NOMO-1 treated with dmso at 0.1 percent for 144 hours (cell line): ENCODE measurements around the gene CCL17.
A peak's percentile ranks its signal among the peaks of the same experiment; 100 is the strongest.

Experiments used
- DNase-seq: peaks from one replicate; lab custom pipeline; 2025; ENCODE audit not compliant: unreplicated experiment; lab: John Stamatoyannopoulos, UW

CCL17 gene

DNA sequence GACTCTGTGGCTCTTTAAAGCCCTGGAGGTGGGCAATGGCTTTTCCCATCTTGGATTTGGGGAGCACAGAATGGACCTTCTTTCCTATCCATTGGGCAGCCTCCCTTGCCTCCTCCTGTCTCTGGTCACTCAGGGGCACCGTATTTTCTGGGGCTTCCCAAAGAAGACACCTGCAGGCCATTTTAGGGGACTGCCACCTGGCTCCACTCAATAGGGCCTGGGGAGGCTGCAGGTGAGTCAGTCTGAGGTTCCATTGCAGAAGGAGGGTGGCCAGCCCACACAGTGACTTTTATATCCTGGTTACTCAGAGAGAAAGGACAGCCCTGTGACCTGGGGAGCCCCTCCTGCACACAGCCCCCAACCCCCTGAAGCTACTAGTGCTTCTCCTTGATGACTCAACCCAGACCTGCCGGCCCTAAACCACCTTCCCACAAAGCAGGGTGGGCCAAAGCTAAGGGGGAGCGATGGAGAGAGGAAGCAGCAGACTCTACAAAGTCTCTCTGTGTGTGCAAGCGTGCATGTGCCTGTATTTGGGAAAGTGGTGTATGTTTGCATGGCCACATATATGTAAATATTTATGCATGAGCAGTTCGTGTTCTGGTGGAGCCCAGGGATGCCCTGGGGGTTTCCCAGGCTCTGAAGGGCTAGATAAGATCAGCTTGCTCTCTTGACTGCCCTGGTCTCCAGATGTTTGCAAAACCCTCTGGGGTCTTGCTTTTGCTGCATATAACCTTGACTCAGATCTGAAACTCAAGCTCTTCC is 27.3 kb upstream of the CCL17 start:
- DNase-seq: no peak

DNA sequence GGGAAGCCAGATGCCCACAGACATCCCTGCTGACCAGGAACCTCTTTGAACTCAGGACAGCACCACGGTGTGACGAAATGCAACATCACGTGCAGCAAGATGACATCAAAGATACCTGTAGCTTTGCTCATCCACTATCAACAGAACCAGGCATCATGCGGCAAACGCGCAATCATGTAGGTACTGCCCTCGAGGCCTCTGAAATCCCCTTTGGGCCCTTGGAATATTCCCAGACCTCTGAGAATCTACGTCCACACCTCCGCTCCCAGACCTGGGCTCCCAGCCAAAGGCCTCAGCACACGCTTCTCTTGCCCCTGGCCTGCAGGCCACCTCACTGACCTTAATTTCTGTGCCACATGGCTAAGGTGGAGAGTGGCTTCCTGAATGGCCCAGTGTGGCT is 25.0 kb upstream of the CCL17 start:
- DNase-seq: no peak

DNA sequence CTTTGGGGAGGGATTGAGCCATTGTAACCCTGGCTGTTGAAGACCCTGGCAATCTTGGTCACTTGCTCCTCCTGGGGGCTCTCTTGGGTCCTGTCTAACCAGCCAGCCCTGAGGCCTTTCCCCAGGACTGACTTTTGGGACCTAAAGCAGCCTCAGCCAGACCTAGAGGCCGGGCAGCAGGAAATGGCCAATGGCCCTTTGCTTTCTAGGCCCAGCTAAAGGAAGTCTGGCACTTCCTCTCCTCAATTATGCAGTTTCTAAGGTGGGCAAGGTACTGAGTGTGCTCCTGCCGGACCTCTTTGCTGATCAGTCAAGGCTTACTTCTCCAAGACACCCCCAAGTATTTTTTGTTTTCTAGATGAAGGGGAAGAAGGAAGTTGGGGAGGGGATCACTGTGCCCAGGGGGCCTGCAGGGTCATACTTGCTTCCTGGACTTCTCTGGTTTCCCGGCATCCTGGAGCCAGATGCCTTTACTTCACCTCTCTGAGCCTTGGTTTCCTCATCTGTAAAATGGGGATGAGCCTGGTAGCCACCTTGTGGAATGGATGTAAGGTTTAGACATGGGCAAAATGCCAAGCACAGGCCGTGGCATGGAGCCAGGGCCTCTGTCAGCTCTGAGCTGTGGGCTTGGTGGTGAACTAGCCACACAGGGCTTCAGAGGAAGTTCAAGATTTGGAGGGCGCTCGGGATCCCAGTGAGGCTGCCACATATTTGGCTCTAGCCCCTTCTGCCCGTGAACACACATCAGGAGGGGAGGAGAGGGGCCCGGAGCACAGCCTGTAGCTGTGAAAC is 23.7 kb upstream of the CCL17 start:
- no peak for DNase-seq

DNA sequence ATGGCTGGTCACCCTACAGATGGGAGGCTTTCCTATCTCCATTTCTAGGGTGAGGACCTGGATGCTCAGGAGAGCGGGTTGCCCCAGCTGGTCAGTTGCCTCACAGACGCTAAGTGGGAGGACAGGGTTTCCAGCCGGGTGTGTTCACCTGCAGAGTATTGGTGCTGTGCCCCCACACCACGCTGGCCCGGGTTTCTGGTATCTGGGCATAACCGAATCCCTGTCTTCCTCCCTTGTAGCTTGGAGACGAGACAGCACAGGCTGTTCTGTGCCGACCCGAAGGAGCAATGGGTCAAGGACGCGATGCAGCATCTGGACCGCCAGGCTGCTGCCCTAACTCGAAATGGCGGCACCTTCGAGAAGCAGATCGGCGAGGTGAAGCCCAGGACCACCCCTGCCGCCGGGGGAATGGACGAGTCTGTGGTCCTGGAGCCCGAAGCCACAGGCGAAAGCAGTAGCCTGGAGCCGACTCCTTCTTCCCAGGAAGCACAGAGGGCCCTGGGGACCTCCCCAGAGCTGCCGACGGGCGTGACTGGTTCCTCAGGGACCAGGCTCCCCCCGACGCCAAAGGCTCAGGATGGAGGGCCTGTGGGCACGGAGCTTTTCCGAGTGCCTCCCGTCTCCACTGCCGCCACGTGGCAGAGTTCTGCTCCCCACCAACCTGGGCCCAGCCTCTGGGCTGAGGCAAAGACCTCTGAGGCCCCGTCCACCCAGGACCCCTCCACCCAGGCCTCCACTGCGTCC is 22.6 kb upstream of the CCL17 start:
- no peak for DNase-seq

DNA sequence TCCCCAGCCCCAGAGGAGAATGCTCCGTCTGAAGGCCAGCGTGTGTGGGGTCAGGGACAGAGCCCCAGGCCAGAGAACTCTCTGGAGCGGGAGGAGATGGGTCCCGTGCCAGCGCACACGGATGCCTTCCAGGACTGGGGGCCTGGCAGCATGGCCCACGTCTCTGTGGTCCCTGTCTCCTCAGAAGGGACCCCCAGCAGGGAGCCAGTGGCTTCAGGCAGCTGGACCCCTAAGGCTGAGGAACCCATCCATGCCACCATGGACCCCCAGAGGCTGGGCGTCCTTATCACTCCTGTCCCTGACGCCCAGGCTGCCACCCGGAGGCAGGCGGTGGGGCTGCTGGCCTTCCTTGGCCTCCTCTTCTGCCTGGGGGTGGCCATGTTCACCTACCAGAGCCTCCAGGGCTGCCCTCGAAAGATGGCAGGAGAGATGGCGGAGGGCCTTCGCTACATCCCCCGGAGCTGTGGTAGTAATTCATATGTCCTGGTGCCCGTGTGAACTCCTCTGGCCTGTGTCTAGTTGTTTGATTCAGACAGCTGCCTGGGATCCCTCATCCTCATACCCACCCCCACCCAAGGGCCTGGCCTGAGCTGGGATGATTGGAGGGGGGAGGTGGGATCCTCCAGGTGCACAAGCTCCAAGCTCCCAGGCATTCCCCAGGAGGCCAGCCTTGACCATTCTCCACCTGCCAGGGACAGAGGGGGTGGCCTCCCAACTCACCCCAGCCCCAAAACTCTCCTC is 21.9 kb upstream of the CCL17 start:
- DNase-seq: no peak

DNA sequence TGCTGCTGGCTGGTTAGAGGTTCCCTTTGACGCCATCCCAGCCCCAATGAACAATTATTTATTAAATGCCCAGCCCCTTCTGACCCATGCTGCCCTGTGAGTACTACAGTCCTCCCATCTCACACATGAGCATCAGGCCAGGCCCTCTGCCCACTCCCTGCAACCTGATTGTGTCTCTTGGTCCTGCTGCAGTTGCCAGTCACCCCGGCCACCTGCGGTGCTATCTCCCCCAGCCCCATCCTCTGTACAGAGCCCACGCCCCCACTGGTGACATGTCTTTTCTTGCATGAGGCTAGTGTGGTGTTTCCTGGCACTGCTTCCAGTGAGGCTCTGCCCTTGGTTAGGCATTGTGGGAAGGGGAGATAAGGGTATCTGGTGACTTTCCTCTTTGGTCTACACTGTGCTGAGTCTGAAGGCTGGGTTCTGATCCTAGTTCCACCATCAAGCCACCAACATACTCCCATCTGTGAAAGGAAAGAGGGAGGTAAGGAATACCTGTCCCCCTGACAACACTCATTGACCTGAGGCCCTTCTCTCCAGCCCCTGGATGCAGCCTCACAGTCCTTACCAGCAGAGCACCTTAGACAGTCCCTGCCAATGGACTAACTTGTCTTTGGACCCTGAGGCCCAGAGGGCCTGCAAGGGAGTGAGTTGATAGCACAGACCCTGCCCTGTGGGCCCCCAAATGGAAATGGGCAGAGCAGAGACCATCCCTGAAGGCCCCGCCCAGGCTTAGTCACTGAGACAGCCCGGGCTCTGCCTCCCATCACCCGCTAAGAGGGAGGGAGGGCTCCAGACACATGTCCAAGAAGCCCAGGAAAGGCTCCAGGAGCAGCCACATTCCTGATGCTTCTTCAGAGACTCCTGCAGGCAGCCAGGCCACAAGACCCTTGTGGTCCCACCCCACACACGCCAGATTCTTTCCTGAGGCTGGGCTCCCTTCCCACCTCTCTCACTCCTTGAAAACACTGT is 21.0 kb upstream of the CCL17 start:
- no peak for DNase-seq

DNA sequence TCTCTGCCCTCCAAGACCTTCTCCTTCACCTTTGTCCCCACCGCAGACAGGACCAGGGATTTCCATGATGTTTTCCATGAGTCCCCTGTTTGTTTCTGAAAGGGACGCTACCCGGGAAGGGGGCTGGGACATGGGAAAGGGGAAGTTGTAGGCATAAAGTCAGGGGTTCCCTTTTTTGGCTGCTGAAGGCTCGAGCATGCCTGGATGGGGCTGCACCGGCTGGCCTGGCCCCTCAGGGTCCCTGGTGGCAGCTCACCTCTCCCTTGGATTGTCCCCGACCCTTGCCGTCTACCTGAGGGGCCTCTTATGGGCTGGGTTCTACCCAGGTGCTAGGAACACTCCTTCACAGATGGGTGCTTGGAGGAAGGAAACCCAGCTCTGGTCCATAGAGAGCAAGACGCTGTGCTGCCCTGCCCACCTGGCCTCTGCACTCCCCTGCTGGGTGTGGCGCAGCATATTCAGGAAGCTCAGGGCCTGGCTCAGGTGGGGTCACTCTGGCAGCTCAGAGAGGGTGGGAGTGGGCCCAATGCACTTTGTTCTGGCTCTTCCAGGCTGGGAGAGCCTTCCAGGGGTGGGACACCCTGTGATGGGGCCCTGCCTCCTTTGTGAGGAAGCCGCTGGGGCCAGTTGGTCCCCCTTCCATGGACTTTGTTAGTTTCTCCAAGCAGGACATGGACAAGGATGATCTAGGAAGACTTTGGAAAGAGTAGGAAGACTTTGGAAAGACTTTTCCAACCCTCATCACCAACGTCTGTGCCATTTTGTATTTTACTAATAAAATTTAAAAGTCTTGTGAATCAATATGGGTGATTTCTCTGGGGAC is 20.1 kb upstream of the CCL17 start:
- peak; percentile 49 for DNase-seq

DNA sequence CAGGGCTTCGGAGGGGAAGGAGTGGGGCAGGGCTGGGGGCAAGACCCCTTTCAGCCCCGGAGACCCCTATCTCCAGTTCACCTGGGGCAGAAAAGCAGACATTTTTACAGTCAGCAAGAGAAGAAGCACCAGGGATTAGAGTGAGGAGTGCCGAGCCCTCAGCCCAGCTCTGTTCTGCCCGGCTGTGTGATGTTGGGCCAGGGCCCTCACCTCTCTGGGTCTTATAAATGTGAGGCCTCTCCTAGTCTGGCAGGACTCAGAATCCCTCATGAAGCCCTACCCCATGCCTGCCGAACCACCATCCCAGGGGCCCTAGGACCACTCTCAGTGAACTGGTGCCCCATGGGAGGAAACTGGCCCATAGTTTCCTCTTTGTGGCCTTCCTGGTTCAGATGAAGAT is 19.5 kb upstream of the CCL17 start:
- DNase-seq: no peak

DNA sequence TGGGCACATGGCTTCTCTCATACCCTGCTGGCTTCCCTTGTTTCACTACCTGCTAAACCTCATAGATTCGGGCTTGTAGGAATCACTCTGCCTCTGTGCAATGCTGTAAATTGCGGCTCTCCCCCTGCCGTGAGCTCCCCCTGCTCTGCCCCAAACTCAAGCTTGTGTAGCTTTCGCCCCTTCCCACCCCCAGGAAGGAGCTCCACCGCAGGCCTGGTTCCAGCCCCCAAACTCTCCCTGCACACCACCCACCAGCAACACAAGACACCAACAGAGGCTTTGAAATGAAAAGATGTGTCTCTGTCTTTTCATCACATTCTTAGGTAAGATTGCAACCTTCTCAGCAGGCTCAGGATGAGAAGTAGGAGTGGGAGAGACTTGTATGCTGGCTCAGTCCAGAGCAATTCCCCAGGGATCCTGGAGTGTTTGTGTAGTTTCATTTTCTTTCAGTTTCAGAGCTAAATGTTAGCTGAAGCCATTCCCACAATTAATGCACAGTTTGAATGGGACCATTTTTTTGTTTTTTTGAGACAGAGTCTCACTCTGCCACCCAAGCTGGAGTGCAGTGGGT is 18.1 kb upstream of the CCL17 start:
- DNase-seq: no peak

DNA sequence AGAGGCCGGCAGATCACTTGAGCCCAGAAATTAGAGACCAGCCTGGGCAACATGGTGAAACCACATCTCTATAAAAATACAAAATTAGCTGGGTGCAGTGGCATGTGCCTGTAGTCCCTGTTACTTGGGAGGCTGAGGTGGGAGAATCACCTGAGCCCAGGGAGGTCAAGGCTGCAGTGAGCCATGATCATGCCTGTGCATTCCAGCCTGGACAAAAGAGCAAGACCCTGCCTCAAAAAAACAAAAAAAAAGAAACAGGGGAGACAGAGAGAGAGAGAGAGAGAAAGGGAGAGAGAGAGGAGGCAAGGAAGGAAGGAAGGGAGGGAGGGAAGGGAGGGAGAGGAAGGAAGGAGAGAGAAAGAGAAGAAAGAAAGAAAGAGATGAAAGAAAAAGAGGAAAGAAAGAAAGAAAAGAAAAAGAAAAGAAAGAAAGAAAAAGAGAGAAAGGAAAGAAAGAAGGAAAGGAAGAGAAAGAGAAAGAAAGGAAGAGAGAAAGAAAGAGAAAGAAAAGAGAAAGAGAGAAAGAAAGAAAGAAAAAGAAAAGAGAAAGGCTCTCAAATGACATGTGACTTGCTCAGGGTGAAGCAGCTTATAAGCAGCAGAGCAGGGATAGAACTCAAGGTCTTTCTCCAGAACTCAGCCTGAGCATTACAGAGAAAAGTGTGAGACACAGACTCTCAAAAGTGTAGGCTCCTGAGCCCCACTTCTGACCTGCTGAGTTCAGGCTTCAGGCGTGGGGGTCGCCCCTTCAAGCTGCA is 16.8 kb upstream of the CCL17 start:
- DNase-seq: no peak

DNA sequence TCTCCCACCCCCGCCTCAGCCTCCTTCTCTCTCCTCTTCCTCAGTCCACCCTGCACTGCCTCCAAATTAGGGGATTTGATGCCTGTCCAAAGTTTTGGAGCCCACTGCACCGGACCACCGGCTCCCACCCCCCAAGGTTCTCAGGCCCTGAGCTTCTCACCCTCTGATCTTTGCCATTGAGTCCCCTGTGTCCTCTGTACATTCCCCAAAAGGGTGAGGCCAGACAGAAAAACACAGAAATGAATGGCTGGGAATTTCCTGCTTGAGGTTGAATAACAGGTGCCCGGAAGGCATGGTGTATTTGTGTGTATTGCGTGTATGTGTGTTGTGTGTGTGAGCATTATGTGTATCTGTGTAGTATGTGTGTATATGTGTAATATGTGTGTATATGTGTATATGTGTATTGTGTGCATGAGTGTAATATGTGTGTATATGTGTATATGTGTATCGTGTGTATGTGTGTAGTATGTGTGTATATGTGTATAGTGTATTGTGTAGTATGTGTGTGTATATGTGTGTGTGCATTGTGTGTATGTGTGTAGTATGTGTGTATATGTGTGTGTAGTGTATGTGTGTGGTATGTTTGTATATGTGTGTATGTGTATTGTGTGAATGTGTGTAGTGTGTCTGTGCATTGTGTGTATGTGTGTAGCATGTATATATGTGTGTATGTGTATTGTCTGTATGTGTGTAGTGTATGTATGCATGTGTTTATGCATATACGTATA is 16.0 kb upstream of the CCL17 start:
- no peak for DNase-seq

DNA sequence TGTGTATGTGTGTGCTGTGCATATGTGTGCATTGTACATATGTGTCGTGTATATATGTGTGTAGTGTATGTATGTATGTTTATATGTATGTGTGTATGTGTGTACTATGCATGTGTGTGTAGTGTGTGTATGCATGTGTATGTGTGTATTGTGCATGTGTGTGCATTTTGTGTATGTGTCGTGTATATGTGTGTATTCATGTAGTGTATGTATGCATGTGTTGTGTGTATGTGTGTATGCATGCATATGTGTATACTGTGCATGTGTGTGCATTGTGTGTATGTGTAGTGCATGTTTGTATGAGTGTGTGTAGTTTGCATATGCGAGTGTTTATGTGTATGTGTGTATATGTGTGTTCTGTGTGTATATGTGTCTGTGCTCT is 15.5 kb upstream of the CCL17 start:
- no peak for DNase-seq

DNA sequence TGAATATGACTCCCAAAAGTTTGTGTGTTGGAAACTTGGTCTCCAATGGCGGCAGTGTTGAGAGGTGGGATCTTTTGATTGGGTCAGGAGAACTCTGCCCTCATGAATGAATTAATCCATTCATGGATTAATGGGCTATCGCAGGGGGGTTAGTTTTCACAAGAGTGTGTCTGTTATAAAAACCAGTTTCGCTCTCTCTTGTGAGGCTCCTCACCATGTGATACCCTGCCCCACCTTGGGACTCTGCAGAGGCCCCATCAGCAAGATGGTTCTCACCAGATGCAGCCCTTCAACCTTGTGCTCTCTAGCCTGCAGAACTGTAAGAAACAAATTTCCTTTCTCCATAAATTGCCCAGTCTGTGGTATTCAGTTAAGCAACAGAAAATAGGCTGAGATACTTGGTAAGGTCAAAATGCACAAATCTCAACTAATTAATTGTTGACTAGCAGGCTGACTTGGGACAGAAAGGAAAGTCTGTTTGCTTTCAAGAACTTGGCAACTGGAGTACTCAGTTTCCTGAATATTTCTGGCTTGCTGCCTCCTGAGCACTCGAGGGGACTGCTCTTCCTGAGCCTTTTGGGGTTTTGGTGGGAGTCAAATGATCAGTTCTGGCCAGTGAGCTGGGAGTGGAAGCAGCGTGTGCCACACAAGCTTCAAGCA is 13.8 kb upstream of the CCL17 start:
- DNase-seq: no peak

DNA sequence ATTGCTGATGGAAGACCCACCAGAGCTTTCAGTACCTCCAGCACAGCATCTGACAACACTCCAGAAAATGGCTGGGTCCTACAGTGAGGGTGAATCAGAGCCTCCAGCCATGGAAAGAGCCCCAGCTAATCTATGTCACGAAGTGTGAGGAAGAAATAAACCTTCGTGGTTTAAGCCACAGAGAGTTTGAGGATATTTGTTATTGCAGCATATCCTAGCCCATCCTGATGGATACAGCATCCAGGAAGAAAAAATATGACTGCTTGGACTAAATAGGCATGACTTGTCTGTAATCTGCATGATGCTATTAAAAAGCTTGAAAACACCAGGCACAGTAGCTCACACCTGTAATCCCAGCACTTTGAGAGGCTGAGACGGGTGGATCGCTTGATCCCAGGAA is 13.3 kb upstream of the CCL17 start:
- DNase-seq: no peak

DNA sequence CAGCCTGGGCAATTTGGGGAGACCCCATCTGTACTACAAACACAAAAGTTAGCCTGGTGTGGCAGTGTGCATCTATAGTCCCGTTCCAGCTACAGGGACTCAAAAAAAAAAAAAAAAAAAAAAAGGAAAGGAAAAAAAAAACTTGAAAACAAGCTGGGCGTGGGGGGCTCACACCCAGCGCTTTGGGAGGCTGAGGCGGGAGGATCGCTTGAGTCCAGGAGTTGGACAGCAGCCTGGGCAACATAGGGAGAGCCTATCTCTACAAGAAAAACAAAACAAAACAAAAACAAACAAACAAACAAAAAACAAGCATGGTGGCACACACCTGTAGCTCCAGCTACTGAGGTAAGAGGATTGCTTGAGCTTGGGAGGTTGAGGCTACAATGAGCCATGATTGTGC is 12.9 kb upstream of the CCL17 start:
- no peak for DNase-seq

DNA sequence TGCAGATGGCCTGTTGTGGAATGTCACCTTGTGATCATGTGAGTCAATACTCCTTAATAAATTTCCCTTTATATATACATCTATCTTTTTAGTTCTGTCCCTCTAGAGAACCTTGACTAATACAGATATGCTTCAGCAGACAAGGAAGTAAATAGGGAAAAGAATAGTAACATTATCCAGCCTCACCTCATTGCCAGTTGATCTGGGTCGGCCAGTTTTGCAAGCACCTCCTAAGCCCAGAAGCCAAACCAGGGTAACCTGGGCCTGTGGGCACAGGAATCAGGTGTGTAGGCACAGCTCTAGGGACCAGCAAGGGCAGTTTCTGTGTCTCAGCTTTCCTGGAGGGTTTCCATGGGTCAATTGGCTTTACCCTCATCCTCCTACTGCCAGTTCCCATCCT is 11.9 kb upstream of the CCL17 start:
- DNase-seq: no peak

DNA sequence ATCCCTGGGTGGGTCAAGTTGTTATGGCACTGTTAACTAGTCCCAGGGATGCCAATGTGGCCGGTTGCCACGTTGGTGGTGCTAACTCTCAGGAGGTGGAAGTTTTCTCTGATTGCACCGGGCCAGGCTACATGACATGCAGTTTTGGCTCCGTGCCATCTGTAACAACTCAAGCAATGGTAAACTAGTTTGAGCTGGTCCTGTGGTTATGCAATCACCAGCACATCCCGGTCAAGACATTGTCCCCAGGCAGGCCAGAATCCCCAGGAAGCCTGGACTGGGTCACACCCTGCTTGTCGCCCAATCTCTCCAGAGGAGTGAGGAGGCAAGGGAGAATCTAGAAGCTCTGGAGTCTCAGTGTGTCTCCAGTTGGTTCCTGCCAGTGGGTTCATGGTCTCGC is 10.1 kb upstream of the CCL17 start:
- no peak for DNase-seq
